ENCODE data around the gene LARGE2. TPM values are rescaled to one million over a fixed set of nuclear protein-coding genes. Genes with fewer than 3 reads are reported as not detected.

The LARGE2 gene
- total and polyA plus RNA-seq, 2 experiments from 2014 or later, result not detected

- Histone ChIP-seq H3K36me3 (ENCODE audit: low read depth) (no peaks in the 10 kb centered on the region; the same call in 1 of the 2 replicates), H3K9ac (no peak overlapping the region), H3K4me2 (ENCODE audit: unreplicated experiment) (no peak overlapping the region), H3F3A (ENCODE audit: insufficient read depth) (peaks cover 9% of the 10 kb centered on the region; the same call in 1 of the 2 replicates), H3K4me1 (ENCODE audit: insufficient read depth) (peaks cover 10% of the 10 kb centered on the region; the same call in 1 of the 2 replicates), H3K9me2 (ENCODE audit: insufficient read depth) (no peaks in the 10 kb centered on the region), H3K79me2 (ENCODE audit: insufficient read depth) (no peaks in the 10 kb centered on the region), H3K27me3 (replicated peaks; ENCODE audit: insufficient read depth) (no peaks in the 10 kb centered on the region), H3K9me3 (ENCODE audit: low read depth) (no peaks in the 10 kb centered on the region), H3K27ac (no peak overlapping the region), H2AFZ (no peak overlapping the region), H3K4me3 (no peak overlapping the region), H4K20me1 (ENCODE audit: insufficient read depth) (no peaks in the 10 kb centered on the region)
- in situ Hi-C loops (cut with MboI), result no loop called here
- 53 to 58% methylated on average over 7 of the region's 7 CpGs for WGBS, 2 experiments (ENCODE audit: low coverage in 1 of 2, low lambda C conversion rate in 2 of 2, missing lambda C conversion rate in 2 of 2)
- DNase-seq, result peak; percentile 50
- TF ChIP-seq EZH2 (IDR thresholded peaks at IDR 0.05; ENCODE audit: insufficient read depth, poor library complexity, severe bottlenecking) (no peak), EZH2phosphoT487 (IDR thresholded peaks at IDR 0.05; ENCODE audit: insufficient read depth, low read depth) (no peak)
Measured at GRCh38 chr11:45879803-45880686, 42.4 kb upstream of the LARGE2 start.

- Histone ChIP-seq H3K36me3 (ENCODE audit: low read depth) (no peaks in the 10 kb centered on the region; the same call in 1 of the 2 replicates), H3K4me2 (ENCODE audit: unreplicated experiment) (no peak overlapping the region), H3K4me3 (no peak overlapping the region), H3K9me2 (ENCODE audit: insufficient read depth) (no peaks in the 10 kb centered on the region), H3K9ac (no peak overlapping the region), H4K20me1 (ENCODE audit: insufficient read depth) (no peaks in the 10 kb centered on the region), H3K4me1 (ENCODE audit: insufficient read depth) (peaks cover 10% of the 10 kb centered on the region; the same call in 1 of the 2 replicates), H3K9me3 (ENCODE audit: low read depth) (no peaks in the 10 kb centered on the region), H2AFZ (no peak overlapping the region), H3K27ac (no peak overlapping the region), H3K79me2 (ENCODE audit: insufficient read depth) (no peaks in the 10 kb centered on the region), H3K27me3 (replicated peaks; ENCODE audit: insufficient read depth) (no peaks in the 10 kb centered on the region), H3F3A (ENCODE audit: insufficient read depth) (peaks cover 9% of the 10 kb centered on the region; the same call in 1 of the 2 replicates)
- WGBS, 2 experiments (ENCODE audit: low coverage in 1 of 2, low lambda C conversion rate in 2 of 2, missing lambda C conversion rate in 2 of 2), result 85% methylated on average over 15 of the region's 15 CpGs
- in situ Hi-C loops (cut with MboI), result no loop called here
- no peak for TF ChIP-seq EZH2 (IDR thresholded peaks at IDR 0.05; ENCODE audit: insufficient read depth, poor library complexity, severe bottlenecking)
- TF ChIP-seq EZH2phosphoT487 (IDR thresholded peaks at IDR 0.05; ENCODE audit: insufficient read depth, low read depth), result no peak
- DNase-seq, result no peak
Measured at GRCh38 chr11:45880772-45881570, 41.5 kb upstream of the LARGE2 start.

GRCh38 chr11:45881708-45882368, 40.6 kb upstream of the LARGE2 start:
- H3K36me3 ChIP-seq (ENCODE audit: low read depth), result no peaks in the 10 kb centered on the region; the same call in 1 of the 2 replicates
- TF ChIP-seq EZH2 (IDR thresholded peaks at IDR 0.05; ENCODE audit: insufficient read depth, poor library complexity, severe bottlenecking) (no peak), EZH2phosphoT487 (IDR thresholded peaks at IDR 0.05; ENCODE audit: insufficient read depth, low read depth) (no peak)
- no peaks in the 10 kb centered on the region for H3K27me3 ChIP-seq (replicated peaks; ENCODE audit: insufficient read depth)
- H2AFZ ChIP-seq, result no peak overlapping the region
- DNase-seq, result no peak
- no peaks in the 10 kb centered on the region for H3K9me3 ChIP-seq (ENCODE audit: low read depth)
- H3K4me2 ChIP-seq (ENCODE audit: unreplicated experiment), result no peak overlapping the region
- H3K79me2 ChIP-seq (ENCODE audit: insufficient read depth), result no peaks in the 10 kb centered on the region
- peaks cover 9% of the 10 kb centered on the region; the same call in 1 of the 2 replicates for H3F3A ChIP-seq (ENCODE audit: insufficient read depth)
- in situ Hi-C loops (cut with MboI), result no loop called here
- no peak overlapping the region for H3K9ac ChIP-seq
- 86 to 91% methylated on average over 6 of the region's 6 CpGs for WGBS, 2 experiments (ENCODE audit: low coverage in 1 of 2, low lambda C conversion rate in 2 of 2, missing lambda C conversion rate in 2 of 2)
- H3K4me1 ChIP-seq (ENCODE audit: insufficient read depth), result peaks cover 10% of the 10 kb centered on the region; the same call in 1 of the 2 replicates
- H3K27ac ChIP-seq, result no peak overlapping the region
- no peak overlapping the region for H3K4me3 ChIP-seq
- H4K20me1 ChIP-seq (ENCODE audit: insufficient read depth), result no peaks in the 10 kb centered on the region
- no peaks in the 10 kb centered on the region for H3K9me2 ChIP-seq (ENCODE audit: insufficient read depth)

All from GM23248 (cell line).